ENCODE measurements around the gene MT1F. TPM values are rescaled to one million over a fixed set of nuclear protein-coding genes. Genes with fewer than 3 reads are reported as not detected.

Gene MT1F
- total RNA-seq, 1 donor from 2014 or later: not detected

- H3K9me3 ChIP-seq (ENCODE audit: insufficient read depth, low read depth, low read length): no peaks in the 10 kb centered on the region
- peaks cover 53% of the 10 kb centered on the region for H3K27me3 ChIP-seq (ENCODE audit: insufficient read depth, low read length)
- FAIRE-seq (no peak), DNase-seq (ENCODE audit: low read depth) (no peak)
- H3K9ac ChIP-seq (ENCODE audit: low read length): no peak overlapping the region
- no peak overlapping the region for H3K27ac ChIP-seq (ENCODE audit: low read depth, low read length)
- H3K27me3 Mint-ChIP-seq (ENCODE audit: low read depth, unreplicated experiment): peaks cover 86% of the 10 kb centered on the region
- H3K9me3 Mint-ChIP-seq (ENCODE audit: unreplicated experiment): no peaks in the 10 kb centered on the region
- no peaks in the 10 kb centered on the region for H3K36me3 ChIP-seq (ENCODE audit: insufficient read depth, low read length)
- peaks cover 6% of the 10 kb centered on the region for H3K4me1 ChIP-seq (ENCODE audit: insufficient read depth, low read length)
- H3K4me1 Mint-ChIP-seq (ENCODE audit: low read depth, unreplicated experiment): no peaks in the 10 kb centered on the region
- H3K79me2 ChIP-seq (ENCODE audit: insufficient read depth, low read length): no peaks in the 10 kb centered on the region
- H2AFZ ChIP-seq (ENCODE audit: low read depth, low read length): no peak overlapping the region
- no peaks in the 10 kb centered on the region for H4K20me1 ChIP-seq (ENCODE audit: insufficient read depth, low read length)
- no peak overlapping the region for H3K4me3 ChIP-seq (ENCODE audit: insufficient read depth, low read depth, low read length)
- H3K27ac Mint-ChIP-seq (ENCODE audit: unreplicated experiment): no peak overlapping the region
- peak overlapping the region; percentile 70 for H3K4me2 ChIP-seq (ENCODE audit: low read length)
- TF ChIP-seq CTCF (IDR thresholded peaks at IDR 0.05; ENCODE audit: insufficient read depth, low read depth, low read length): no peak
- TF ChIP-seq EZH2 (IDR thresholded peaks at IDR 0.05; ENCODE audit: insufficient read depth, low read length): no peak
- peaks cover 2% of the 10 kb centered on the region for H3K36me3 Mint-ChIP-seq (ENCODE audit: low read depth, unreplicated experiment)
- no peak overlapping the region for H3K4me3 Mint-ChIP-seq (ENCODE audit: unreplicated experiment)
Observed at GRCh38 chr16:56675685-56676210, 18.0 kb downstream of the MT1F start.

- peaks cover 3% of the 10 kb centered on the region for H3K4me1 Mint-ChIP-seq (ENCODE audit: low read depth, unreplicated experiment)
Observed at GRCh38 chr16:56677474-56677873, 19.7 kb downstream of the MT1F start.

More at GRCh38 chr16:56677474-56677873, 19.7 kb downstream of the MT1F start:
- no peak for FAIRE-seq
- no peak overlapping the region for H3K27ac ChIP-seq (ENCODE audit: low read depth, low read length)
- no peaks in the 10 kb centered on the region for H4K20me1 ChIP-seq (ENCODE audit: insufficient read depth, low read length)
- no peak overlapping the region for H3K9ac ChIP-seq (ENCODE audit: low read length)
- H3K9me3 Mint-ChIP-seq (ENCODE audit: unreplicated experiment): peaks cover 1% of the 10 kb centered on the region
- H3K9me3 ChIP-seq (ENCODE audit: insufficient read depth, low read depth, low read length): no peaks in the 10 kb centered on the region
- H2AFZ ChIP-seq (ENCODE audit: low read depth, low read length): no peak overlapping the region
- no peak overlapping the region for H3K4me2 ChIP-seq (ENCODE audit: low read length)
- peaks cover 13% of the 10 kb centered on the region for H3K4me1 ChIP-seq (ENCODE audit: insufficient read depth, low read length)
- no peak overlapping the region for H3K4me3 Mint-ChIP-seq (ENCODE audit: unreplicated experiment)
- no peak overlapping the region for H3K27ac Mint-ChIP-seq (ENCODE audit: unreplicated experiment)
- H3K27me3 Mint-ChIP-seq (ENCODE audit: low read depth, unreplicated experiment): peaks cover 74% of the 10 kb centered on the region
- no peaks in the 10 kb centered on the region for H3K79me2 ChIP-seq (ENCODE audit: insufficient read depth, low read length)
- DNase-seq (ENCODE audit: low read depth): no peak
- H3K27me3 ChIP-seq (ENCODE audit: insufficient read depth, low read length): peaks cover 35% of the 10 kb centered on the region
- no peaks in the 10 kb centered on the region for H3K36me3 ChIP-seq (ENCODE audit: insufficient read depth, low read length)
- H3K4me3 ChIP-seq (ENCODE audit: insufficient read depth, low read depth, low read length): no peak overlapping the region
- TF ChIP-seq EZH2 (IDR thresholded peaks at IDR 0.05; ENCODE audit: insufficient read depth, low read length) (no peak), CTCF (IDR thresholded peaks at IDR 0.05; ENCODE audit: insufficient read depth, low read depth, low read length) (no peak)
- H3K36me3 Mint-ChIP-seq (ENCODE audit: low read depth, unreplicated experiment): no peaks in the 10 kb centered on the region

Data from astrocyte (in vitro differentiated cells and primary cell).